A549 (cell line): ENCODE results near the gene STRN. TPM values are rescaled to one million over a fixed set of nuclear protein-coding genes. Genes with fewer than 3 reads are reported as not detected.

Experiments
- ATAC-seq, 2 experiments: fragments of 200-7000 bp in 1 of 2; fragments of >200 bp in 1 of 2; cut with Nextera tagmentation in 1 of 2; cut with Tn5 transposase in 1 of 2; 3 replicates each; pipeline versions ENCODE4 v1.8.0 to v1.9.1; 2018 to 2020; ENCODE audit warnings: mild to moderate bottlenecking in 1 of 2, moderate library complexity in 1 of 2
- CTCF ChIA-PET: fragments of 300-600 bp; sonication (Branson Sonifier 250); formaldehyde crosslinking; extraction: SDS; loops from one replicate; lab custom pipeline; 2021; ENCODE audit warnings: antibody characterized with exemption, inconsistent platforms; lab: Yijun Ruan, JAX
- POLR2A ChIA-PET: fragments of 350-600 bp; formaldehyde crosslinking; extraction: SDS; loops from one replicate; lab custom pipeline; 2021; ENCODE audit warnings: antibody characterized with exemption, inconsistent platforms; lab: Yijun Ruan, JAX
- DNase-seq, 2 experiments: peaks; one replicate each; pipeline versions ENCODE4 v3.0.0 to v3.0.0-alpha.2; 2011 to 2016; ENCODE audit warnings: low read depth in 1 of 2, low spot score in 1 of 2
- FAIRE-seq: peaks from 2 replicates; lab custom pipeline; 2011; peaks lifted over from hg19 to GRCh38; lab: Jason Lieb, UNC
- H3K27ac ChIP-seq, 2 experiments: fragments of >200 bp; sonication (Bioruptor Twin); formaldehyde crosslinking; 3 replicates each; pipeline ENCODE4 v1.5.1; 2016 to 2017
- H3K4me1 ChIP-seq: fragments of >200 bp; sonication (Bioruptor Twin); formaldehyde crosslinking; 3 replicates; pipeline ENCODE4 v1.6.1; 2016
- H3K4me2 ChIP-seq: fragments of >200 bp; sonication (Bioruptor Twin); formaldehyde crosslinking; 3 replicates; pipeline ENCODE4 v1.6.1; 2016
- H3K4me3 ChIP-seq: fragments of >200 bp; sonication (Bioruptor Twin); formaldehyde crosslinking; 3 replicates; pipeline ENCODE4 v1.5.1; 2016
- H3K9me3 ChIP-seq: fragments of >200 bp; sonication (Bioruptor Twin); formaldehyde crosslinking; 3 replicates; pipeline ENCODE4 v1.6.1; 2016
- BCL3 ChIP-seq: fragments of >200 bp; sonication (Bioruptor Twin); formaldehyde crosslinking; IDR thresholded peaks from 3 replicates; pipeline ENCODE4 v1.6.1; 2016
- BHLHE40 ChIP-seq: IDR thresholded peaks from 2 replicates; pipeline ENCODE4 v1.6.1; 2012; ENCODE audit warnings: low read depth, low read length, inconsistent platforms
- CBX8 ChIP-seq: fragments of 200-600 bp; sonication (generic); IDR thresholded peaks from 2 replicates; pipeline ENCODE4 v1.6.1; 2016
- CEBPB ChIP-seq, 2 experiments: fragments of >200 bp in 1 of 2; sonication (Bioruptor Twin) in 1 of 2; formaldehyde crosslinking in 1 of 2; IDR thresholded peaks; 2 replicates each; pipeline ENCODE4 v1.6.1; 2012 to 2016
- CHD2 ChIP-seq: fragments of 150-350 bp; IDR thresholded peaks from 2 replicates; pipeline ENCODE4 v1.6.1; 2014; ENCODE audit warnings: low read length; ENCODE audit not compliant: partially characterized antibody
- CHD4 ChIP-seq: fragments of 200-600 bp; sonication (generic); IDR thresholded peaks from 2 replicates; pipeline ENCODE4 v1.6.1; 2016; ENCODE audit warnings: antibody characterized with exemption, mild to moderate bottlenecking, borderline replicate concordance
- EP300 ChIP-seq, 2 experiments: fragments of >200 bp; sonication (Bioruptor Twin); formaldehyde crosslinking; IDR thresholded peaks; 2 replicates in 1 of 2; 3 replicates in 1 of 2; pipeline ENCODE4 v1.6.1; 2016 to 2017
- ESRRA ChIP-seq: fragments of 150-350 bp; IDR thresholded peaks from 2 replicates; pipeline ENCODE4 v1.6.1; 2014; ENCODE audit warnings: mild to moderate bottlenecking, low read length, borderline replicate concordance
- FOSL2 ChIP-seq, 2 experiments: fragments of 450-650 bp in 1 of 2; fragments of >200 bp in 1 of 2; sonication (Bioruptor Twin) in 1 of 2; formaldehyde crosslinking; IDR thresholded peaks; 2 replicates each; pipeline versions ENCODE4 v1.5.0 to v1.6.1; 2016 to 2020; ENCODE audit warnings: mild to moderate bottlenecking in 1 of 2, moderate library complexity in 1 of 2
- FOXS1 ChIP-seq: fragments of 250-450 bp; sonication (Bioruptor Pico); IDR thresholded peaks from 2 replicates; pipeline ENCODE4 v1.5.0; 2020; ENCODE audit warnings: mild to moderate bottlenecking, moderate library complexity
- HEYL ChIP-seq: fragments of 250-450 bp; sonication (Bioruptor Pico); IDR thresholded peaks from 2 replicates; pipeline ENCODE4 v1.8.0; 2021; ENCODE audit warnings: mild to moderate bottlenecking, moderate library complexity
- HOXA7 ChIP-seq: fragments of 250-450 bp; sonication (Bioruptor Pico); IDR thresholded peaks from 2 replicates; pipeline ENCODE4 v1.5.0; 2020; ENCODE audit warnings: mild to moderate bottlenecking, moderate library complexity
- HOXB13 ChIP-seq: fragments of 250-450 bp; sonication (Bioruptor Pico); IDR thresholded peaks from 2 replicates; pipeline ENCODE4 v1.5.0; 2020; ENCODE audit warnings: low read depth, mild to moderate bottlenecking, moderate library complexity
- HOXB5 ChIP-seq: fragments of 250-450 bp; sonication (Bioruptor Pico); IDR thresholded peaks from 2 replicates; pipeline ENCODE4 v1.5.0; 2020; ENCODE audit warnings: mild to moderate bottlenecking, moderate library complexity
- JUNB ChIP-seq: fragments of >200 bp; sonication (Bioruptor Twin); formaldehyde crosslinking; IDR thresholded peaks from 2 replicates; pipeline ENCODE4 v1.6.1; 2016
- KDM1A ChIP-seq: fragments of 200-600 bp; sonication (generic); IDR thresholded peaks from 2 replicates; pipeline ENCODE4 v1.6.1; 2016; ENCODE audit warnings: low read depth, mild to moderate bottlenecking
- KDM5A ChIP-seq: fragments of 200-600 bp; sonication (generic); IDR thresholded peaks from 2 replicates; pipeline ENCODE4 v1.6.1; 2016; ENCODE audit warnings: antibody characterized with exemption, mild to moderate bottlenecking
- MAFK ChIP-seq: fragments of 450-650 bp; IDR thresholded peaks from 2 replicates; pipeline ENCODE4 v1.6.1; 2014; ENCODE audit not compliant: partially characterized antibody
- MAX ChIP-seq: IDR thresholded peaks from 2 replicates; pipeline ENCODE4 v1.6.1; 2012
- MAZ ChIP-seq: fragments of 150-350 bp; IDR thresholded peaks from 2 replicates; pipeline ENCODE4 v1.6.1; 2014; ENCODE audit warnings: antibody characterized with exemption, low read depth, low read length, borderline replicate concordance
- NFE2L2 ChIP-seq: fragments of 150-350 bp; conservative IDR thresholded peaks from 2 replicates; pipeline ENCODE4 v1.6.1; 2014; ENCODE audit warnings: low read length
- NPAS2 ChIP-seq: fragments of 250-450 bp; sonication (Bioruptor Pico); IDR thresholded peaks from 2 replicates; pipeline ENCODE4 v1.8.0; 2022; ENCODE audit warnings: mild to moderate bottlenecking, moderate library complexity, borderline replicate concordance
- NR3C1 ChIP-seq: fragments of >200 bp; sonication (Bioruptor Twin); formaldehyde crosslinking; IDR thresholded peaks from 3 replicates; pipeline ENCODE4 v1.6.1; 2017
- RFX5 ChIP-seq: fragments of 450-650 bp; IDR thresholded peaks from 2 replicates; pipeline ENCODE4 v1.7.1; 2014; ENCODE audit warnings: antibody characterized with exemption, mild to moderate bottlenecking, moderate library complexity
- SMC3 ChIP-seq: fragments of >200 bp; sonication (Bioruptor Twin); formaldehyde crosslinking; IDR thresholded peaks from 3 replicates; pipeline ENCODE4 v1.6.1; 2018; ENCODE audit warnings: inconsistent platforms
- TFCP2L1 ChIP-seq: fragments of 250-450 bp; sonication (Bioruptor Pico); IDR thresholded peaks from 2 replicates; pipeline ENCODE4 v1.5.0; 2021; ENCODE audit warnings: mild to moderate bottlenecking
- TP53 ChIP-seq: fragments of 250-450 bp; sonication (Bioruptor Pico); IDR thresholded peaks from 2 replicates; pipeline ENCODE4 v1.5.0; 2021; ENCODE audit warnings: mild to moderate bottlenecking, moderate library complexity
- USF2 ChIP-seq: fragments of 450-650 bp; IDR thresholded peaks from 2 replicates; pipeline ENCODE4 v1.6.1; 2014; ENCODE audit warnings: antibody characterized with exemption
- ZC3H11A ChIP-seq: fragments of 450-650 bp; IDR thresholded peaks from 2 replicates; pipeline ENCODE4 v1.6.1; 2014; ENCODE audit warnings: antibody characterized with exemption, mild to moderate bottlenecking
- ZNF302 ChIP-seq: fragments of 250-450 bp; sonication (Bioruptor Pico); IDR thresholded peaks from 2 replicates; pipeline ENCODE4 v1.9.0; 2021; ENCODE audit warnings: inconsistent platforms, mild to moderate bottlenecking, moderate library complexity
- ZSCAN20 ChIP-seq: fragments of 250-450 bp; sonication (Bioruptor Pico); IDR thresholded peaks from 2 replicates; pipeline ENCODE4 v1.8.0; 2022; ENCODE audit warnings: mild to moderate bottlenecking, moderate library complexity
- WGBS: methylation state at CpG from one replicate; pipeline ENCODE4 v1.1.6; 2017; ENCODE audit errors: missing lambda C conversion rate; 5-methylcytosine and 5-hydroxymethylcytosine counted together
- polyA plus RNA-seq, 4 experiments: library from polyadenylated mRNA; depleted of rRNA in 3 of 4; stranded (reverse); fragments of >200 nt; fragmentation: RNase III in 1 of 4; extraction: RNeasy Plus Mini Kit Qiagen cat#74134 plus additional on column Dnase treatment in 1 of 4; gene quantifications; 2 replicates in 3 of 4; 3 replicates in 1 of 4; pipeline ENCODE4 v1.2.3, GENCODE V29; 2011 to 2017
- TF ChIP-seq, protein P1 (sequence below): IDR thresholded peaks from 2 replicates; pipeline ENCODE4 v1.6.1; 2012; ENCODE audit warnings: low read depth, borderline replicate concordance
- TF ChIP-seq, protein P2 (sequence below): fragments of >200 bp; sonication (Bioruptor Twin); formaldehyde crosslinking; IDR thresholded peaks from 2 replicates; pipeline ENCODE4 v1.6.1; 2016

The STRN gene
- polyA plus RNA-seq, 2 of the 4 experiments (the other 2 are of a cell fraction) = 13.1 to 36.0 TPM

DNA sequence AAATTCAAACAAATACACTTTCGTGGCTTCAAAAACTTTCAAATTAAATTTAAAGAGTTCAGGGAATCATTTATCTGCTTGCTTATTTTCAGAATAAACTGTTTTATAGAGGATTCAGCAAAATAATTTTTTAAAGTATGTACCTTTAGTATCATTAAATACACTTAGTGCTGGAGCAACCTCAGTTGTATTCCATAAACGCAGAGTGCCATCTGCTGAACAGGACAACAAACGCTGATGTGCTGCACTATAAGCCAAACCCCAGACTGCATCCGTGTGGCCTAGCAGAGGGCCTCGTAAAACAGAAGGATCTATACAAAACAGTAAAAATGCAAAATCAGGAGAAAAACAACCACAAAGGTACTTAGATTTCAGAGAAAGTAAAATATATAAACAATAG, 108.6 kb downstream of the STRN start:
- H3K9me3 ChIP-seq = no peaks in the 10 kb centered on the region
- ChIA-PET CTCF (no interaction called here), POLR2A (no interaction called here)
- DNase-seq = no peak
- H3K4me2 ChIP-seq = no peak overlapping the region
- peaks cover 21% of the 10 kb centered on the region for H3K4me1 ChIP-seq
- no peak overlapping the region for H3K27ac ChIP-seq
- 87% methylated on average over 5 of the region's 5 CpGs for WGBS
- no peak for FAIRE-seq
- no peak for TF ChIP-seq NFE2L2
- no peak for TF ChIP-seq NR3C1
- no peak for TF ChIP-seq HOXB13 (CRISPR knock-in tag)
- no peak for TF ChIP-seq CEBPB (IDR thresholded peaks at IDR 0.05)
- TF ChIP-seq BHLHE40 = no peak
- no peak for TF ChIP-seq ZNF302 (CRISPR knock-in tag)
- TF ChIP-seq MAZ = no peak
- TF ChIP-seq KDM1A = no peak
- TF ChIP-seq, protein P1, sequence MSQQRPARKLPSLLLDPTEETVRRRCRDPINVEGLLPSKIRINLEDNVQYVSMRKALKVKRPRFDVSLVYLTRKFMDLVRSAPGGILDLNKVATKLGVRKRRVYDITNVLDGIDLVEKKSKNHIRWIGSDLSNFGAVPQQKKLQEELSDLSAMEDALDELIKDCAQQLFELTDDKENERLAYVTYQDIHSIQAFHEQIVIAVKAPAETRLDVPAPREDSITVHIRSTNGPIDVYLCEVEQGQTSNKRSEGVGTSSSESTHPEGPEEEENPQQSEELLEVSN = no peak
- no peak for TF ChIP-seq JUNB
- TF ChIP-seq TFCP2L1 = no peak
- TF ChIP-seq ZC3H11A = no peak
- no peak for TF ChIP-seq USF2
- no peak for TF ChIP-seq TP53
- no peak for TF ChIP-seq CHD2
- no peak for TF ChIP-seq HEYL (CRISPR knock-in tag)
- no peak for TF ChIP-seq FOSL2 (IDR thresholded peaks at IDR 0.05)
- no peak for TF ChIP-seq FOSL2 (CRISPR knock-in tag; IDR thresholded peaks at IDR 0.05)
- TF ChIP-seq FOXS1 (CRISPR knock-in tag) = no peak
- TF ChIP-seq NPAS2 (CRISPR knock-in tag) = no peak
- TF ChIP-seq, all 56 proteins: peak for 0
- H3K4me3 ChIP-seq = no peak overlapping the region
- ATAC-seq = no peak

- ChIA-PET POLR2A (no interaction called here), CTCF (no interaction called here)
- Histone ChIP-seq H3K27ac (no peak overlapping the region), H3K4me3 (no peak overlapping the region), H3K4me2 (no peak overlapping the region), H3K9me3 (no peaks in the 10 kb centered on the region), H3K4me1 (peaks cover 21% of the 10 kb centered on the region)
- WGBS = 94% methylated on average over 2 of the region's 2 CpGs
- DNase-seq (no peak), ATAC-seq (no peak), FAIRE-seq (no peak)
- no peak for TF ChIP-seq HOXB5 (CRISPR knock-in tag)
- TF ChIP-seq MAFK = no peak
- TF ChIP-seq HEYL (CRISPR knock-in tag) = no peak
- TF ChIP-seq FOXS1 (CRISPR knock-in tag) = no peak
- no peak for TF ChIP-seq ZSCAN20
- TF ChIP-seq KDM5A = no peak
- TF ChIP-seq EP300 (IDR thresholded peaks at IDR 0.05) = no peak
- no peak for TF ChIP-seq SMC3
- TF ChIP-seq, protein P2, sequence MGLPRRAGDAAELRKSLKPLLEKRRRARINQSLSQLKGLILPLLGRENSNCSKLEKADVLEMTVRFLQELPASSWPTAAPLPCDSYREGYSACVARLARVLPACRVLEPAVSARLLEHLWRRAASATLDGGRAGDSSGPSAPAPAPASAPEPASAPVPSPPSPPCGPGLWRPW = no peak
- no peak for TF ChIP-seq HOXA7 (CRISPR knock-in tag)
- TF ChIP-seq CHD2 = no peak
- no peak for TF ChIP-seq RFX5
- no peak for TF ChIP-seq BCL3
- TF ChIP-seq CBX8 = no peak
- no peak for TF ChIP-seq CHD4
- no peak for TF ChIP-seq CEBPB (IDR thresholded peaks at IDR 0.05)
- TF ChIP-seq NR3C1 = no peak
- no peak for TF ChIP-seq MAX
- no peak for TF ChIP-seq ESRRA
Observed at GRCh38 chr2:36855429-36855828, 110.9 kb downstream of the STRN start.
